Mesendoderm (in vitro differentiated cells): ENCODE results near the gene GAGE10. TPM values are rescaled to one million over a fixed set of nuclear protein-coding genes. Genes with fewer than 3 reads are reported as not detected.

Experiments
- DNase-seq: peaks from one replicate; pipeline ENCODE4 v3.0.0; 2013
- H2AK5ac ChIP-seq: 2 replicates; pipeline ENCODE4 v1.6.1; 2013; ENCODE audit warnings: low read length, inconsistent platforms
- H2BK120ac ChIP-seq: 2 replicates; pipeline ENCODE4 v1.6.1; 2013; ENCODE audit warnings: low read depth, mild to moderate bottlenecking, low read length, moderate library complexity, mixed read lengths
- H2BK15ac ChIP-seq: replicated peaks from 2 replicates; pipeline ENCODE4 v1.6.1; 2013; ENCODE audit warnings: low read depth, mild to moderate bottlenecking, moderate library complexity
- H2BK5ac ChIP-seq: 2 replicates; pipeline ENCODE4 v1.6.1; 2013; ENCODE audit warnings: low read length, inconsistent platforms
- H3K18ac ChIP-seq: 2 replicates; pipeline ENCODE4 v1.6.1; 2013; ENCODE audit warnings: mild to moderate bottlenecking, low read length, mixed read lengths
- H3K23ac ChIP-seq: one replicate; pipeline ENCODE4 v1.6.1; 2013; ENCODE audit warnings: low read length
- H3K27ac ChIP-seq: 2 replicates; pipeline ENCODE4 v1.5.1; 2013; ENCODE audit warnings: low read depth, mild to moderate bottlenecking, inconsistent platforms, low read length, moderate library complexity
- H3K27me3 ChIP-seq: 2 replicates; pipeline ENCODE4 v1.6.1; 2013; ENCODE audit warnings: low read length, control low read depth, mild to moderate bottlenecking, inconsistent platforms; ENCODE audit not compliant: insufficient read depth, poor library complexity
- H3K36me3 ChIP-seq: 2 replicates; pipeline ENCODE4 v1.6.1; 2013; ENCODE audit warnings: low read length, inconsistent platforms; ENCODE audit not compliant: control insufficient read depth, insufficient read depth
- H3K4ac ChIP-seq: one replicate; pipeline ENCODE4 v1.6.1; 2013; ENCODE audit warnings: low read depth, mild to moderate bottlenecking, low read length, moderate library complexity
- H3K4me1 ChIP-seq: 2 replicates; pipeline ENCODE4 v1.6.1; 2013; ENCODE audit warnings: low read depth, low read length, inconsistent platforms; ENCODE audit not compliant: control insufficient read depth
- H3K4me2 ChIP-seq: 2 replicates; pipeline ENCODE4 v1.6.1; 2013; ENCODE audit warnings: low read length
- H3K4me3 ChIP-seq: 2 replicates; pipeline ENCODE4 v1.5.1; 2013; ENCODE audit warnings: mild to moderate bottlenecking, low read length
- H3K56ac ChIP-seq: one replicate; pipeline ENCODE4 v1.6.1; 2013; ENCODE audit warnings: low read length
- H3K79me1 ChIP-seq: 2 replicates; pipeline ENCODE4 v1.6.1; 2013; ENCODE audit warnings: low read length, inconsistent platforms
- H3K79me2 ChIP-seq: 2 replicates; pipeline ENCODE4 v1.6.1; 2013; ENCODE audit warnings: mild to moderate bottlenecking, low read length; ENCODE audit not compliant: control insufficient read depth, insufficient read depth
- H3K9ac ChIP-seq: 2 replicates; pipeline ENCODE4 v1.6.1; 2013; ENCODE audit warnings: low read length, inconsistent platforms
- H4K5ac ChIP-seq: one replicate; pipeline ENCODE4 v1.6.1; 2013; ENCODE audit warnings: low read length
- H4K8ac ChIP-seq: one replicate; pipeline ENCODE4 v1.6.1; 2013; ENCODE audit warnings: low read depth, mild to moderate bottlenecking, control low read depth, low read length, moderate library complexity
- WGBS: extraction: QIAGEN DNeasy Blood & Tissue Kit; methylation state at CpG from one replicate; pipeline ENCODE4 v1.1.7; 2013; ENCODE audit warnings: low lambda C conversion rate, missing lambda C conversion rate; ENCODE audit not compliant: insufficient coverage; ENCODE audit errors: extremely low coverage; 5-methylcytosine and 5-hydroxymethylcytosine counted together
- polyA plus RNA-seq, 2 experiments: library from polyadenylated mRNA; stranded (reverse); fragments of 200-250 nt; gene quantifications; one replicate each; pipeline ENCODE4 v1.2.3, GENCODE V29; 2013

GAGE10 gene
- not detected for polyA plus RNA-seq (2013, experiment 1 of 2)
- polyA plus RNA-seq (2013, experiment 2 of 2): not detected

GRCh38 chrX:49303346-49303745, at the start of gene GAGE10:
GAGE10 (plus strand) TSS chrX:49303646; CDS start chrX:49304860, 1,214 bp downstream.
- Histone ChIP-seq H2BK120ac (no peak within 1 kb of the TSS), H3K4me1 (no peaks in the 10 kb centered on the region), H2BK15ac (no peak within 1 kb of the TSS), H3K9ac (no peak within 1 kb of the TSS), H3K4ac (no peak within 1 kb of the TSS), H2BK5ac (no peak within 1 kb of the TSS), H3K56ac (no peak within 1 kb of the TSS), H3K27me3 (no peaks in the 10 kb centered on the region), H4K8ac (no peak within 1 kb of the TSS), H3K18ac (no peak within 1 kb of the TSS), H2AK5ac (no peak within 1 kb of the TSS), H3K4me2 (no peak within 1 kb of the TSS), H3K23ac (no peak within 1 kb of the TSS), H3K27ac (no peak within 1 kb of the TSS), H3K79me1 (no peaks in the 10 kb centered on the region), H4K5ac (no peak within 1 kb of the TSS), H3K36me3 (no peaks in the 10 kb centered on the region), H3K79me2 (no peaks in the 10 kb centered on the region), H3K4me3 (no peak within 1 kb of the TSS)
- no peak for DNase-seq
- whole genome bisulfite sequencing: no CpG with 5 or more reads among the region's 15 CpGs

GRCh38 chrX:49254639-49255038, 48.8 kb upstream of the GAGE10 start:
- Histone ChIP-seq H3K79me1 (no peaks in the 10 kb centered on the region), H3K18ac (no peak overlapping the region), H2BK5ac (no peak overlapping the region), H3K27me3 (no peaks in the 10 kb centered on the region), H4K5ac (no peak overlapping the region), H2BK120ac (no peak overlapping the region), H3K36me3 (no peaks in the 10 kb centered on the region), H3K23ac (no peak overlapping the region), H4K8ac (no peak overlapping the region), H3K4me1 (no peaks in the 10 kb centered on the region), H3K4me3 (no peak overlapping the region), H3K4me2 (no peak overlapping the region), H3K27ac (no peak overlapping the region), H2BK15ac (no peak overlapping the region), H3K56ac (no peak overlapping the region), H3K9ac (no peak overlapping the region), H3K4ac (no peak overlapping the region), H2AK5ac (no peak overlapping the region), H3K79me2 (no peaks in the 10 kb centered on the region)
- no peak for DNase-seq
- no CpG with 5 or more reads among the region's 7 CpGs for WGBS

- H3K79me1 ChIP-seq: no peaks in the 10 kb centered on the region
- no CpG with 5 or more reads among the region's 9 CpGs for WGBS
- H3K23ac ChIP-seq: no peak overlapping the region
- H3K27me3 ChIP-seq: no peaks in the 10 kb centered on the region
- H3K4me2 ChIP-seq: no peak overlapping the region
- DNase-seq: no peak
- H2BK15ac ChIP-seq: no peak overlapping the region
- no peak overlapping the region for H3K4ac ChIP-seq
- H4K5ac ChIP-seq: no peak overlapping the region
- no peak overlapping the region for H4K8ac ChIP-seq
- no peak overlapping the region for H3K9ac ChIP-seq
- H3K27ac ChIP-seq: no peak overlapping the region
- no peak overlapping the region for H3K56ac ChIP-seq
- H3K4me3 ChIP-seq: no peak overlapping the region
- H2BK5ac ChIP-seq: no peak overlapping the region
- H3K79me2 ChIP-seq: no peaks in the 10 kb centered on the region
- no peaks in the 10 kb centered on the region for H3K4me1 ChIP-seq
- no peaks in the 10 kb centered on the region for H3K36me3 ChIP-seq
- H2AK5ac ChIP-seq: no peak overlapping the region
- no peak overlapping the region for H3K18ac ChIP-seq
- H2BK120ac ChIP-seq: no peak overlapping the region
Observed at GRCh38 chrX:49256268-49256995, 47.0 kb upstream of the GAGE10 start.

GRCh38 chrX:49257074-49257790, 46.2 kb upstream of the GAGE10 start:
- Histone ChIP-seq H3K23ac (no peak overlapping the region), H3K9ac (no peak overlapping the region), H3K79me1 (no peaks in the 10 kb centered on the region), H3K36me3 (no peaks in the 10 kb centered on the region), H3K4ac (no peak overlapping the region), H3K56ac (no peak overlapping the region), H3K4me1 (no peaks in the 10 kb centered on the region), H3K27me3 (no peaks in the 10 kb centered on the region), H2BK120ac (no peak overlapping the region), H3K79me2 (no peaks in the 10 kb centered on the region), H3K18ac (no peak overlapping the region), H3K4me3 (no peak overlapping the region), H4K8ac (no peak overlapping the region), H3K27ac (no peak overlapping the region), H4K5ac (no peak overlapping the region), H2BK15ac (no peak overlapping the region), H3K4me2 (no peak overlapping the region), H2AK5ac (no peak overlapping the region), H2BK5ac (no peak overlapping the region)
- no CpG with 5 or more reads among the region's 14 CpGs for WGBS
- DNase-seq: no peak

GRCh38 chrX:49257846-49258748, 45.3 kb upstream of the GAGE10 start:
- no peak overlapping the region for H2AK5ac ChIP-seq
- H2BK120ac ChIP-seq: no peak overlapping the region
- no CpG with 5 or more reads among the region's 20 CpGs for WGBS
- no peak overlapping the region for H3K23ac ChIP-seq
- no peak for DNase-seq
- H3K27ac ChIP-seq: no peak overlapping the region
- no peak overlapping the region for H2BK15ac ChIP-seq
- H4K5ac ChIP-seq: no peak overlapping the region
- no peaks in the 10 kb centered on the region for H3K4me1 ChIP-seq
- H3K18ac ChIP-seq: no peak overlapping the region
- no peaks in the 10 kb centered on the region for H3K36me3 ChIP-seq
- H3K9ac ChIP-seq: no peak overlapping the region
- H3K79me1 ChIP-seq: no peaks in the 10 kb centered on the region
- no peak overlapping the region for H2BK5ac ChIP-seq
- no peak overlapping the region for H3K4me2 ChIP-seq
- H3K27me3 ChIP-seq: no peaks in the 10 kb centered on the region
- H3K4me3 ChIP-seq: no peak overlapping the region
- H4K8ac ChIP-seq: no peak overlapping the region
- H3K4ac ChIP-seq: no peak overlapping the region
- H3K56ac ChIP-seq: no peak overlapping the region
- no peaks in the 10 kb centered on the region for H3K79me2 ChIP-seq
